Iris pigment epithelial cell (primary cell): Measurements from ENCODE around the gene PDSS1.

Source experiments
- DNase-seq: peaks from one replicate; pipeline ENCODE4 v3.0.0-alpha.2; 2011; ENCODE audit warnings: low read depth

Gene PDSS1

GRCh38 chr10:26699631-26700030 lies 2.1 kb downstream of the PDSS1 start:
- no peak for DNase-seq

- no peak for DNase-seq
These were observed 3.6 kb downstream of the PDSS1 start for GRCh38 chr10:26700884-26701630.

GRCh38 chr10:26703096-26703495 lies 5.6 kb downstream of the PDSS1 start:
- DNase-seq = no peak

- DNase-seq = no peak
These were observed 6.5 kb downstream of the PDSS1 start for GRCh38 chr10:26703974-26704373.

- DNase-seq = no peak
These were observed 8.7 kb downstream of the PDSS1 start for GRCh38 chr10:26706206-26706605.

GRCh38 chr10:26706936-26707335 lies 9.4 kb downstream of the PDSS1 start:
- no peak for DNase-seq

GRCh38 chr10:26711324-26711723 lies 13.8 kb downstream of the PDSS1 start:
- no peak for DNase-seq

GRCh38 chr10:26714415-26715136 lies 17.1 kb downstream of the PDSS1 start:
- DNase-seq = no peak

- no peak for DNase-seq
These were observed 17.6 kb downstream of the PDSS1 start for GRCh38 chr10:26715137-26715487.

- DNase-seq = no peak
These were observed 20.0 kb downstream of the PDSS1 start for GRCh38 chr10:26717476-26717875.

GRCh38 chr10:26721561-26721960 lies 24.1 kb downstream of the PDSS1 start:
- DNase-seq = no peak

- DNase-seq = no peak
These were observed 25.5 kb downstream of the PDSS1 start for GRCh38 chr10:26723016-26723415.

GRCh38 chr10:26725837-26726727 lies 28.6 kb downstream of the PDSS1 start:
- peak; percentile 70 for DNase-seq

- no peak for DNase-seq
These were observed 29.5 kb downstream of the PDSS1 start for GRCh38 chr10:26727005-26727404.

GRCh38 chr10:26728957-26729356 lies 31.5 kb downstream of the PDSS1 start:
- DNase-seq = no peak

GRCh38 chr10:26729395-26729794 lies 31.9 kb downstream of the PDSS1 start:
- DNase-seq = peak; percentile 10

GRCh38 chr10:26730552-26730951 lies 33.1 kb downstream of the PDSS1 start:
- no peak for DNase-seq

- DNase-seq = no peak
These were observed 36.5 kb downstream of the PDSS1 start for GRCh38 chr10:26733750-26734568.

GRCh38 chr10:26735435-26735834 lies 37.9 kb downstream of the PDSS1 start:
- DNase-seq = no peak

GRCh38 chr10:26737730-26738129 lies 40.2 kb downstream of the PDSS1 start:
- peak; percentile 58 for DNase-seq

GRCh38 chr10:26738301-26738911 lies 40.9 kb downstream of the PDSS1 start:
- DNase-seq = no peak
